HG02571 (cell line): Measurements from ENCODE around the gene SPEM1.
"Not testable (repeated sequence)": the region's sequence is repeated elsewhere in the genome, so short reads cannot be mapped to it uniquely, and the experiment has no call there.

Experiments
- ATAC-seq: cut with Tn5 transposase; IDR thresholded peaks from one replicate; pipeline ENCODE4 v1.9.1; 2021; ENCODE audit warnings: mild to moderate bottlenecking, moderate library complexity; ENCODE audit not compliant: unreplicated experiment

Gene SPEM1

GRCh38 chr17:7467498-7467897 is 47.4 kb downstream of the SPEM1 start:
- no peak for ATAC-seq

DNA sequence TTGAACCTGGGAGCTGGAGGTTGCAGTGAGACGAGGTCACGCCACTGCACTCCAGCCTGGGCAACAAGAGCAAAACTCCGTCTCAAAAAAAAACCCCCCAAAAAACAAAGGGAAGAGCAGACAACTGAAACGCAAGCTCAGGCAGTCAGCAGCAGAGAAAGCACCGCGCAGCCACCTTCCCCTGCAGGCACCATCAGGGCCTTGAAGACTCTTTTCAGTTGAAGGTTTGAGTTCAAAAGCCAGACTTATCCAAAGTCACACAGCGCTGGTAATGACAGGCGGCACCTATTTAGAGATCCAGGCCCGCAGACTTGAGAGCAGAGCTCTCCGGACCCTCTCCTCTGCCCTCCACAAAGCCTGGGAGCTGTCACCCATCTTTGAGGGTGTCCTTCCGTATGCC is 48.2 kb downstream of the SPEM1 start:
- ATAC-seq = no peak

GRCh38 chr17:7468804-7469389 is 48.8 kb downstream of the SPEM1 start:
- ATAC-seq = no peak

- ATAC-seq = not testable (repeated sequence)
Measured at GRCh38 chr17:7469843-7470242, 49.7 kb downstream of the SPEM1 start.

DNA sequence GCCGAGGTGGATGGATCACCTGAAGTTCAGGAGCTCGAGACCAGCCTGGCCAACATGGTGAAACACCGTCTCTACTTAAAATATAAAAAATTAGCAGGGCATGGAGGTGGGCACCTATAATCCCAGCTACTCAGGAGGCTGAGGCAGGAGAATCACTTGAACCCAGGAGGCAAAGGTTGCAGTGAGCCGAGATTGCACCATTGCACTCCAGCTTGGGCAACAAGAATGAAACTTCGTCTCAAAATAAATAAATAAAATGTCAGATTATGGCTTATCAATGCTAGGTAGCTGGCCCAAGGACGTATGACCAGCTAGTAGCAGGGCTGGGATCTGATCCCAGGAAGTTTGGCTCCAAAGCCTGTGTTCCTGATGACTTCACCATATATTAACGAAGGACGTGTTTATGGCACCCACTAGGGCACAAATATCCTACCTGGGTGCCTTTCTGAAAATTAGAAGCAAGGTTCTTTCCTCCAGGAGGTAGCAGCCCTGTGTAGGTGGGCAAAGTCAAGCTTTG is 50.4 kb downstream of the SPEM1 start:
- ATAC-seq = not testable (repeated sequence)
